HL-60/S4 treated with retinoic acid at 250 ng/mL for 4 days and 3 days (cell line): ENCODE results near the gene PRPH.

Experiments used
- in situ Hi-C: fragments of 300-500 bp; cut with MboI; formaldehyde crosslinking; loops from 2 replicates; pipeline ENCODE4 v1.7.0; 2022; ENCODE audit warnings: low sequenced_read_pairs

PRPH gene

GRCh38 chr12:49276304-49277290 is 18.4 kb upstream of the PRPH start:
- in situ Hi-C loops: no loop called here

- in situ Hi-C loops: no loop called here
Observed at GRCh38 chr12:49277466-49277865, 17.5 kb upstream of the PRPH start.

- in situ Hi-C loops: loop anchor here (10.0 kb wide), 1 partner anchor 55 kb away; the partner anchor contains the start of gene C1QL4
Observed at GRCh38 chr12:49279706-49280159, 15.2 kb upstream of the PRPH start.

GRCh38 chr12:49280545-49280944 is 14.4 kb upstream of the PRPH start:
- in situ Hi-C loops: loop anchor here (10.0 kb wide), 1 partner anchor 54 kb away; the partner anchor contains the start of gene C1QL4

- in situ Hi-C loops: loop anchor here (10.0 kb wide), 1 partner anchor 52 kb away; the partner anchor contains the start of gene C1QL4
Observed at GRCh38 chr12:49282302-49282701, 12.6 kb upstream of the PRPH start.

GRCh38 chr12:49282740-49283375 is 12.1 kb upstream of the PRPH start:
- in situ Hi-C loops: loop anchor here (10.0 kb wide), 1 partner anchor 52 kb away; the partner anchor contains the start of gene C1QL4

GRCh38 chr12:49283541-49284429 is 11.2 kb upstream of the PRPH start:
- in situ Hi-C loops: loop anchor here (10.0 kb wide), 1 partner anchor 51 kb away; the partner anchor contains the start of gene C1QL4

- in situ Hi-C loops: loop anchor here (10.0 kb wide), 1 partner anchor 50 kb away; the partner anchor contains the start of gene C1QL4
Observed at GRCh38 chr12:49284672-49285071, 10.3 kb upstream of the PRPH start.

GRCh38 chr12:49287876-49288275 is 7.1 kb upstream of the PRPH start:
- in situ Hi-C loops: loop anchor here (10.0 kb wide), 1 partner anchor 47 kb away; the partner anchor contains the start of gene C1QL4

GRCh38 chr12:49288412-49288853 is 6.5 kb upstream of the PRPH start:
- in situ Hi-C loops: loop anchor here (10.0 kb wide), 1 partner anchor 46 kb away; the partner anchor contains the start of gene C1QL4

GRCh38 chr12:49288922-49289555 is 5.9 kb upstream of the PRPH start:
- in situ Hi-C loops: loop anchor here (10.0 kb wide), 1 partner anchor 46 kb away; the partner anchor contains the start of gene C1QL4

- in situ Hi-C loops: no loop called here
Observed at GRCh38 chr12:49292729-49293055, 2.3 kb upstream of the PRPH start.

- in situ Hi-C loops: no loop called here
Observed at GRCh38 chr12:49293056-49293956, 1.6 kb upstream of the PRPH start.

GRCh38 chr12:49294086-49294803 is 702 bp upstream of the PRPH start:
- in situ Hi-C loops: no loop called here

GRCh38 chr12:49294804-49295081 is 204 bp upstream of the PRPH start:
- in situ Hi-C loops: no loop called here

GRCh38 chr12:49296034-49296835 is 1.3 kb downstream of the PRPH start:
- in situ Hi-C loops: no loop called here

- in situ Hi-C loops: no loop called here
Observed at GRCh38 chr12:49296836-49297694, 2.1 kb downstream of the PRPH start.
